B cell (primary cell): ENCODE data around the gene BMP7. TPM values are rescaled to one million over a fixed set of nuclear protein-coding genes. Genes with fewer than 3 reads are reported as not detected.

Experiments used
- ATAC-seq: fragments of 200-7000 bp; cut with Tn5 transposase; one replicate; pipeline ENCODE4 v1.10.0; 2021; ENCODE audit warnings: low read depth, mild to moderate bottlenecking, moderate number of reproducible peaks, moderate library complexity
- CTCF ChIA-PET: fragments of 350-600 bp; sonication (Branson Sonifier 250); formaldehyde crosslinking; loops from one replicate; lab custom pipeline; 2021; ENCODE audit warnings: antibody characterized with exemption, inconsistent platforms; lab: Charles Lee
- POLR2A ChIA-PET: fragments of 350-600 bp; sonication (Branson Sonifier 250); formaldehyde crosslinking; loops from one replicate; lab custom pipeline; 2021; ENCODE audit warnings: antibody characterized with exemption; lab: Charles Lee
- DNase-seq: peaks from one replicate; pipeline ENCODE4 v3.0.0; 2013
- H2AFZ ChIP-seq: 2 replicates; pipeline ENCODE4 v1.6.1; 2012; ENCODE audit warnings: mild to moderate bottlenecking, low read depth, low read length; ENCODE audit not compliant: insufficient read depth, poor library complexity, severe bottlenecking
- H3K27ac ChIP-seq, 2 donors: 1 replicate in 1 of 2; 2 replicates in 1 of 2; pipeline ENCODE4 v1.5.1; 2012 to 2013; ENCODE audit warnings: low read length in 2 of 2, mild to moderate bottlenecking in 2 of 2, moderate library complexity in 1 of 2
- H3K27me3 ChIP-seq, 4 experiments: fragments of 200-600 bp in 1 of 4; sonication (generic) in 1 of 4; replicated peaks in 1 of 4; 1 replicate in 2 of 4; 2 replicates in 2 of 4; pipeline versions ENCODE4 v1.6.1 to v1.7.0; 2013 to 2016; ENCODE audit warnings: low read length in 3 of 4, mild to moderate bottlenecking in 2 of 4, mixed read lengths in 1 of 4, moderate library complexity in 1 of 4; ENCODE audit not compliant: insufficient read depth in 4 of 4, control insufficient read depth in 3 of 4; ENCODE audit errors: control extremely low read depth in 1 of 4
- H3K36me3 ChIP-seq, 2 experiments: replicated peaks in 1 of 2; 1 replicate in 1 of 2; 2 replicates in 1 of 2; pipeline versions ENCODE4 v1.6.1 to v1.7.1; 2013; ENCODE audit warnings: low read length in 1 of 2; ENCODE audit not compliant: insufficient read depth in 2 of 2, control insufficient read depth in 1 of 2; ENCODE audit errors: control extremely low read depth in 1 of 2, extremely low read depth in 1 of 2
- H3K4me1 ChIP-seq, 2 donors: fragments of 200-600 bp in 1 of 2; sonication (generic) in 1 of 2; 1 replicate in 1 of 2; 2 replicates in 1 of 2; pipeline versions ENCODE4 v1.5.1 to v1.6.1; 2013 to 2017; ENCODE audit warnings: low read length in 2 of 2; ENCODE audit not compliant: control insufficient read depth in 2 of 2, insufficient read depth in 2 of 2
- H3K4me2 ChIP-seq: replicated peaks from 2 replicates; pipeline ENCODE3; 2012; ENCODE audit warnings: mild to moderate bottlenecking, low read depth, low read length; ENCODE audit not compliant: poor library complexity, severe bottlenecking
- H3K4me3 ChIP-seq, 5 experiments: fragments of 200-600 bp in 1 of 5; sonication (generic) in 1 of 5; 1 replicate in 3 of 5; 2 replicates in 2 of 5; pipeline versions ENCODE4 v1.5.1 to v1.7.0; 2011 to 2016; ENCODE audit warnings: low read length in 4 of 5, mild to moderate bottlenecking in 4 of 5, low read depth in 2 of 5, control low read depth in 1 of 5, moderate library complexity in 1 of 5; ENCODE audit not compliant: insufficient read depth in 1 of 5; ENCODE audit errors: control extremely low read depth in 1 of 5, extremely low read depth in 1 of 5
- H3K79me2 ChIP-seq: fragments of 200-600 bp; sonication (generic); one replicate; pipeline ENCODE4 v1.6.0; 2016; ENCODE audit warnings: low read length; ENCODE audit not compliant: control insufficient read depth, insufficient read depth
- H3K9ac ChIP-seq: fragments of 200-600 bp; sonication (generic); 2 replicates; pipeline ENCODE4 v1.6.1; 2017; ENCODE audit warnings: mild to moderate bottlenecking, low read length, moderate library complexity
- H3K9me3 ChIP-seq, 3 donors: one replicate each; pipeline versions ENCODE4 v1.6.1 to v1.7.1; 2013; ENCODE audit warnings: low read length in 2 of 3; ENCODE audit not compliant: control insufficient read depth in 2 of 3, insufficient read depth in 1 of 3; ENCODE audit errors: control extremely low read depth in 1 of 3
- H4K20me1 ChIP-seq: 2 replicates; pipeline ENCODE4 v1.6.0; 2012; ENCODE audit warnings: mild to moderate bottlenecking, low read length; ENCODE audit not compliant: insufficient read depth, control insufficient read depth, poor library complexity, severe bottlenecking
- H3K27ac Mint-ChIP-seq: one replicate; pipeline ENCODE4 v1.8.0; 2021; ENCODE audit warnings: mixed read lengths
- H3K27me3 Mint-ChIP-seq: one replicate; pipeline ENCODE4 v1.8.0; 2021; ENCODE audit warnings: mixed read lengths
- H3K4me1 Mint-ChIP-seq: one replicate; pipeline ENCODE4 v1.8.0; 2021; ENCODE audit warnings: mixed read lengths
- H3K4me3 Mint-ChIP-seq: one replicate; pipeline ENCODE4 v1.8.0; 2021; ENCODE audit warnings: mixed read lengths
- H3K9me3 Mint-ChIP-seq: one replicate; pipeline ENCODE4 v1.8.0; 2022; ENCODE audit warnings: mixed read lengths; ENCODE audit not compliant: insufficient read depth
- CTCF ChIP-seq: fragments of 200-600 bp; IDR thresholded peaks from one replicate; pipeline ENCODE4 v1.8.0; 2022; ENCODE audit warnings: antibody characterized with exemption, mild to moderate bottlenecking
- EZH2 ChIP-seq: IDR thresholded peaks from 2 replicates; pipeline ENCODE4 v1.6.1; 2012; ENCODE audit warnings: borderline replicate concordance, low read depth, mild to moderate bottlenecking, moderate library complexity, low read length; ENCODE audit not compliant: insufficient read depth, poor library complexity, severe bottlenecking
- WGBS: methylation state at CpG from one replicate; pipeline ENCODE4 v1.1.5; 2013; ENCODE audit warnings: missing lambda C conversion rate; ENCODE audit not compliant: insufficient coverage; 5-methylcytosine and 5-hydroxymethylcytosine counted together
- intact Hi-C: fragments of 100-400 bp; cut with micrococcal nuclease; formaldehyde crosslinking; loops from one replicate; pipeline ENCODE4 v1.10.0; 2022
- polyA plus RNA-seq: library from polyadenylated mRNA; depleted of rRNA; stranded (reverse); fragments of >200 nt; gene quantifications from 2 replicates; pipeline ENCODE4 v1.2.3, GENCODE V29; 2012
- total RNA-seq, 2 donors: library from RNA; stranded (reverse); fragments of 120-200 nt in 1 of 2; gene quantifications; 1 replicate in 1 of 2; 2 replicates in 1 of 2; pipeline versions ENCODE4 v1.2.3 to v1.2.4, GENCODE V29; 2013 to 2022

Gene BMP7
- total and polyA plus RNA-seq, 2 donors (not counting 1 experiment from before 2014, with no cell fraction given): not detected

GRCh38 chr20:57210054-57210910 lies 56.2 kb downstream of the BMP7 start:
- DNase-seq (no peak), ATAC-seq (no peak)
- Histone ChIP-seq H4K20me1 (no peaks in the 10 kb centered on the region), H3K4me2 (no peak overlapping the region), H3K27ac (no peak overlapping the region), H3K27me3 (no peaks in the 10 kb centered on the region), H3K9ac (no peak overlapping the region), H3K9me3 (peaks cover 0 to 4% (median 0%) of the 10 kb centered on the region in 3 donors), H3K79me2 (no peaks in the 10 kb centered on the region), H3K36me3 (no peaks in the 10 kb centered on the region), H3K4me1 (no peaks in the 10 kb centered on the region), H3K4me3 (no peak overlapping the region), H2AFZ (no peak overlapping the region)
- intact Hi-C loops: no loop called here
- POLR2A ChIA-PET: no interaction called here
- no peak overlapping the region for H3K27ac Mint-ChIP-seq
- TF ChIP-seq CTCF: no peak
- TF ChIP-seq EZH2: no peak
- H3K4me1 Mint-ChIP-seq: no peaks in the 10 kb centered on the region
- H3K27me3 Mint-ChIP-seq: peaks cover 22% of the 10 kb centered on the region
- CTCF ChIA-PET: no interaction called here
- no peak overlapping the region for H3K4me3 Mint-ChIP-seq
- H3K9me3 Mint-ChIP-seq: peaks cover 5% of the 10 kb centered on the region
- 71% methylated on average over 18 of the region's 23 CpGs for WGBS

- intact Hi-C loops: no loop called here
- H3K9ac ChIP-seq: no peak overlapping the region
- 80% methylated on average over 2 of the region's 3 CpGs for WGBS
- no peaks in the 10 kb centered on the region for H3K27me3 ChIP-seq
- Mint-ChIP-seq H3K9me3 (peaks cover 5% of the 10 kb centered on the region), H3K4me3 (no peak overlapping the region), H3K27ac (no peak overlapping the region), H3K4me1 (no peaks in the 10 kb centered on the region), H3K27me3 (peaks cover 19% of the 10 kb centered on the region)
- H3K36me3 ChIP-seq: no peaks in the 10 kb centered on the region
- no peak overlapping the region for H3K27ac ChIP-seq
- H3K4me2 ChIP-seq: no peak overlapping the region
- ATAC-seq (no peak), DNase-seq (no peak)
- H4K20me1 ChIP-seq: no peaks in the 10 kb centered on the region
- no peak overlapping the region for H2AFZ ChIP-seq
- H3K4me1 ChIP-seq: no peaks in the 10 kb centered on the region
- H3K79me2 ChIP-seq: no peaks in the 10 kb centered on the region
- POLR2A ChIA-PET: no interaction called here
- no peak overlapping the region for H3K4me3 ChIP-seq
- CTCF ChIA-PET: no interaction called here
- peaks cover 0 to 4% (median 0%) of the 10 kb centered on the region in 3 donors for H3K9me3 ChIP-seq
- TF ChIP-seq CTCF (no peak), EZH2 (no peak)
Observed at GRCh38 chr20:57209413-57209812, 57.0 kb downstream of the BMP7 start.
